ENCODE data around the gene SYT3.
"Not testable (repeated sequence)": the region's sequence is repeated elsewhere in the genome, so short reads cannot be mapped to it uniquely, and the experiment has no call there.

SYT3 gene

GRCh38 chr19:50602935-50603334 lies 36.7 kb downstream of the SYT3 start:
- DNase-seq (ENCODE audit: low read depth), result no peak

GRCh38 chr19:50602496-50602895 lies 37.2 kb downstream of the SYT3 start:
- DNase-seq (ENCODE audit: low read depth), result no peak

GRCh38 chr19:50602089-50602422 lies 37.6 kb downstream of the SYT3 start:
- no peak for DNase-seq (ENCODE audit: low read depth)

GRCh38 chr19:50601407-50602088 lies 38.1 kb downstream of the SYT3 start:
- no peak for DNase-seq (ENCODE audit: low read depth)

GRCh38 chr19:50599427-50599826 lies 40.3 kb downstream of the SYT3 start:
- no peak for DNase-seq (ENCODE audit: low read depth)

- no peak for DNase-seq (ENCODE audit: low read depth)
Observed at GRCh38 chr19:50590191-50590590, 49.5 kb downstream of the SYT3 start.

- not testable (repeated sequence) for DNase-seq (ENCODE audit: low read depth)
Observed at GRCh38 chr19:50581795-50582660, 57.7 kb downstream of the SYT3 start.

GRCh38 chr19:50580970-50581634 lies 58.6 kb downstream of the SYT3 start:
- DNase-seq (ENCODE audit: low read depth), result no peak

- no peak for DNase-seq (ENCODE audit: low read depth)
Observed at GRCh38 chr19:50580240-50580639, 59.4 kb downstream of the SYT3 start.

GRCh38 chr19:50576769-50577168 lies 62.9 kb downstream of the SYT3 start:
- DNase-seq (ENCODE audit: low read depth), result not testable (repeated sequence)

GRCh38 chr19:50573741-50574461 lies 65.8 kb downstream of the SYT3 start:
- DNase-seq (ENCODE audit: low read depth), result no peak
